AG09309 (cell line): ENCODE data around the gene MIPOL1.

Experiments
- DNase-seq: peaks from one replicate; pipeline ENCODE4 v3.0.0-alpha.2; 2010; ENCODE audit warnings: low read depth
- H3K4me3 ChIP-seq: 2 replicates; pipeline ENCODE4 v1.5.1; 2011; ENCODE audit warnings: mild to moderate bottlenecking, low read depth, low read length, moderate library complexity; ENCODE audit not compliant: control insufficient read depth
- CTCF ChIP-seq: IDR thresholded peaks from 2 replicates; pipeline ENCODE4 v1.5.1; 2011; ENCODE audit warnings: mild to moderate bottlenecking, low read depth, low read length, inconsistent platforms; ENCODE audit not compliant: insufficient read depth, control insufficient read depth; ENCODE audit errors: missing control alignments

The MIPOL1 gene

GRCh38 chr14:37580146-37580545 is 382.4 kb downstream of the MIPOL1 start:
- no peak for TF ChIP-seq CTCF
- no peak for DNase-seq
- no peak overlapping the region for H3K4me3 ChIP-seq

GRCh38 chr14:37583358-37584210 is 385.8 kb downstream of the MIPOL1 start:
- H3K4me3 ChIP-seq, result no peak overlapping the region; the same call in 1 of the 2 replicates
- TF ChIP-seq CTCF, result no peak
- DNase-seq, result no peak

- TF ChIP-seq CTCF, result no peak
- DNase-seq, result no peak
- no peak overlapping the region for H3K4me3 ChIP-seq
Observed at GRCh38 chr14:37584211-37585100, 386.7 kb downstream of the MIPOL1 start.

- H3K4me3 ChIP-seq, result no peak overlapping the region
- no peak for DNase-seq
- no peak for TF ChIP-seq CTCF
Observed at GRCh38 chr14:37585101-37585511, 387.4 kb downstream of the MIPOL1 start.

- no peak for DNase-seq
- no peak overlapping the region for H3K4me3 ChIP-seq
- TF ChIP-seq CTCF, result no peak
Observed at GRCh38 chr14:37585971-37586796, 388.4 kb downstream of the MIPOL1 start.

GRCh38 chr14:37586797-37587130 is 389.0 kb downstream of the MIPOL1 start:
- no peak for DNase-seq
- TF ChIP-seq CTCF, result no peak
- no peak overlapping the region for H3K4me3 ChIP-seq
